NCI-H748 (cell line): Measurements from ENCODE around the gene LBX1.
"Not testable (repeated sequence)": the region's sequence is repeated elsewhere in the genome, so short reads cannot be mapped to it uniquely, and the experiment has no call there.

Experiments
- DNase-seq: peaks from one replicate; lab custom pipeline; 2025; ENCODE audit not compliant: unreplicated experiment; lab: John Stamatoyannopoulos, UW

The LBX1 gene

DNA sequence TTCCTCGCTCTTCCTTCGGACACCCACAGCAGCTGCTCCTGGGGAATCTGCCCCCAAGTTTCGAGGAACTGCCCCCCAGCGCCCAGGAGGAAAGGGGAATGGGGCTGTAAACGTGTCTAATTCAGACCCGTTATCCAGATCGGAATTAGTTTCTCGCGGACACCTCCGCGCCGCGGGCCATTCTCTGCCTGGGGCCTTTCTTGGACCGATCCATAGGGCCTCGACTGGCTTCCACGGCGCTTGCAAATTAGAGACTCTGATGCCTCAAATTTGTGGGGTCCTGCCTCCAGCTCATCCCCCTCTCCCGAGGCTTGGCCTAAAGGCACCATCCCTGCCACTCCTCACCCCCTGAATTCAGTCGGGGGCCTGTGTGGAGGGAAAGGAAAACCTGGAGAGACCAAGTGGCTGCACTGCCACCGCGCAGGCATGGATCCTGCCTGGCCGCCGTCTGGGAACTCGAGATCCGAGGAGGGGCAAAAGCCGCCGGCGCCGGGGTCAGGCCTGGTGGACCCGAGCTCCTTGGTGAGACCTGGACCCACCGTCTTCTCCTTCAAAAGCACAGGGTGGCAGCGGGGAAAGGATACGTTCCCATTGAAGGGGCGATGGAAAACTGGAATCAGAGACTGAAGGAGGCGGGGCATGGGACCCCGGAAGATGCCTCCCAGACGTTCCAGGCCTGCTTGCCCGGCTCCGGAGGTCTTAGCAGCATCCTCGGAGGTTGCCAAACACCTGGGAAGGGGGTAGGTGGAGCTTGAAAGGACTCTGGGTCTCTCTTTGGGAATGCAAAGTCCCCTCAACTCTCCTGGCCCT lies 13.7 kb downstream of the LBX1 start:
- peak; percentile 41 for DNase-seq

DNA sequence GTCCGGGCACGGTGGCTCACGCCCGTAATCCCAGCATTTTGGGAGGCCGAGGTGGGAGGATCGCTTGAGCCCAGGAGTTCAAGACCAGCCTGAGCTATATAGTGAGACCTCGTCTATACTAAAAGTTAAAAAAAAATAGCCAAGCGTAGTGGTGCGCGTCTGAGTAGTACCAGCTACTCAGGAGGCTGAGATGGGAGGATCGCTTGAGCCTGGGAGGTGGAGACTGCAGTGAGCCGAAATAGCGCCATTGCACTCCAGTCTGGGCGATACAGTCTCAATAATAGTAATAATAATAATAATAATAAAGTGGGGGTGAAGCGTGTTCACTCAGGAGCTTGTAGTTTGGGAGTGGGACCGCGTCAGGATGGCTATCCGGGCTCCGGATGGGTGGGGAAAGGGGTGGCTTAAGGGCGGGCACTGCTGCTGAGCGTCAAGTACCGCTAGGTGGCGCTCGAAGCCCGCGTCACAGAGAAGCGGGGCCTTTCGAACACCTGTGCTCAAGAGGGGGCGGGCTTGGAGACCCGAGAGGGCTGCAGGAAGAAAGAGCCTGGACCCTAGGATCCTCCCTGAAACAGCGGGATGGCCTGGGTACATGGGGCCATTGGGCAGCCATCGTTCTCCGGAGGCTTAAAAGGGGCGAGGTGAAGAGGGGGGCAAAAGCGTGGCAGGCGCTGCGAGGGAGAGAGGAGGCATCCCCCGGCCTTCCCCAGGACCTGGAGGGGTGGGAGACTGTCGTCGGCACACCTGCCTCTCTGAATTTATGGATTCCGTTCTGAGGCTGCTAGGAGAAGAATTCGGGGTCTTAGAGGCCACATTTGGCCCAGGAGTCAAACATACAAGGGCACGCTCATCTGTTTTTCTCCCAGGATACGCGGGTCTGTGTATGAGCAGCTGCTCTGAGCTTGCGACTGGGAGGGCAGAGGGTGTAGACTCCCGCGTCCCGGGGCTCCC lies 14.5 kb downstream of the LBX1 start:
- peak; percentile 81 for DNase-seq

DNA sequence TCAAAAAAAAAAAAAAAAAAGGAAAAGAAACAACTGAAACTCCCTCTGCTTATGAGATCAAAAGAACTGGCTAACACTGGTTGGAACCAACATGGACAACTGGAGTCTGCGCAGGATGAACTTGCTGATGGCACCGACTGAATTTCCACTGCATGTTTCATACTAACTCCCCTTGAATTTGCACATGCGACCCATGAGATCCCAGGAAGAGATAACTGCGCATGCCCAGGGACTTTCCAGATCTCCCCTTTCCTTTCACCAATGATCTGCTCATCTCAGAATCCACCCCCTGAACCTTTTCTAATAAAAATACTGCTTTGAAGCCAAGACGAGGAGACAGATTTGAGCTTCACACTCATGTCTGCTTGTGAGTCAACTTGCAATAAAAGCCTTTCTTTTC lies 20.7 kb downstream of the LBX1 start:
- no peak for DNase-seq

DNA sequence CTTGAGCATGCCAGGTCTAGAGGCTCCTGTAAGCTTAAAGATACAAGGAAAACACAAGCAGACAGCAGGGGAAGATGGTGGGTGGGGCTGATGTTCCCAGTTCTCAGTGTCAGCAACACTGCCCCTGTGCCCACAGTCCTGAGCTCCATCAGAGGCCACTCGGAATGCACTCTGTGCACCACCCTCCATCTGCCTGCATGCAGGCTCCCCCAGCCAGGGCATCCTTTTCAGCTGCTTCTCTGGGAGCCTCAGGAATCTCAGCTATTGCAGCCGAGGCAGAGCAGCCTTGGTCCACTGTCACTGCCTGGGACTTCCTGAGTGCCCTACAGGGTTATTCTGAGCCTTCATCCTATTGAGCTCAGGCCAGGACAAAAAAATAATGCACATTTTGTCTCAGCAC lies 22.2 kb downstream of the LBX1 start:
- DNase-seq, result no peak

DNA sequence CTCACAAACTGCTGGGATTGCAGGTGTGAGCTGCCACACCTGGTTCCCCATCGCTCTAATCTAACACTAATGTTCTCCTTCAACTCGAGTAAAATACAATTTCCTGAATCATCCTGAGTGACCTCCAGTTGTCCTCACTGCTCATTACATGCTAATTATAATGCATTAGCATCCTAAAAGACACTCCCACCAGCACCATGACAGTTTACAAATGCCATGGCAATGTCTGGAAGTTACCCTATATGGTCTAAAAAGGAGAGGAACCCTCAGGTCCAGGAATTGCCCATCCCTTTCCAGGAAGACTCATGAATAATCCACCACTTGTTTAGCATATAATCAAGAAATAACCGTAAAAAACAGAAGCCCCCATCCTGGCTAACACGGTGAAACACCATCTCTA lies 26.6 kb downstream of the LBX1 start:
- DNase-seq, result not testable (repeated sequence)

DNA sequence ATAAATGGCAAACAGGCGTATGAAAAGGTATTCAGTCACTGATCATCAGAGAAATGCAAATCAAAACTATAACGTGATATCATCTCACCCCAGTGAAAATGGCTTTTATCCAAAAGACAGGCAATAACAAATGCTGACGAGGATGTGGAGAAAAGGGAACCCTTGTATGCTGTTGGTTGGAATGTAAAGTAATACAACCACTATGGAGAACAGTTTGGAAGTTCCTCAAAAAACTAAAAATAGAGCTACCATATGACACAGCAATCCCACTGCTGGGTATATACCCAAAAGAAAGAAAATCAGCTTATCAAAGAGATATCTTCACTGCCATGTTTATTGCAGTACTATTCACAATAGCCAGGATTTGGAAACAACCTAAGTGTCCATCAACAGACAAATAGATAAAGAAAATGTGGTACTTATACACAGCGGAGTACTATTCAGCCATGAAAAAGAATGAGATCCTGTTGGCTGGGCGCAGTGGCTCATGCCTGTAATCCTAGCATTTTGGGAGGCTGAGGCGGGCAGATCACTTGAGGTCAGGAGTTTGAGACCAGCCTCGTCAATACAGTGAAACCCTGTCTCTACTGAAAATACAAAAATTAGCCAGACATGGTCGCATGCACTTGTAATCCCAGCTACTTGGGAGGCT lies 30.8 kb downstream of the LBX1 start:
- not testable (repeated sequence) for DNase-seq

DNA sequence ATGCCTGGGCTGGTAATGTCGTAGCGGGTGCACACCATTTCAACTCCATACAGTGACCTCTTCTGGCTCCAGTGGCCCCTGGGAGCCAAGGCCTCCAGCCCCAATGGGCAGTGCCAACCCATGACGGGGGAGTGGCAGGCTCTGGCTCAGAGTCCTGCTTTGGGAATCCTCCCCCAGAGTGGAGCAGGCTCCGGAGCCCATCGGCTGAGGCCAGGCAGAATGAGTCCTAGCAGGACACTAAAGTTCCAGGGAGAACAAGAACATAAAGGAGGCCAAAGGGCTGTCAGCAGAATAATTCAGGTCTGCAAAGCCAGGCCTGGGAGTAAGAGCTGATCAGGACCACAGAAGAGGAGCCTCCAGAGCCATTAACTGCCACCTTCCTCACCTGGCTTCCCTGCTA lies 33.3 kb downstream of the LBX1 start:
- no peak for DNase-seq

DNA sequence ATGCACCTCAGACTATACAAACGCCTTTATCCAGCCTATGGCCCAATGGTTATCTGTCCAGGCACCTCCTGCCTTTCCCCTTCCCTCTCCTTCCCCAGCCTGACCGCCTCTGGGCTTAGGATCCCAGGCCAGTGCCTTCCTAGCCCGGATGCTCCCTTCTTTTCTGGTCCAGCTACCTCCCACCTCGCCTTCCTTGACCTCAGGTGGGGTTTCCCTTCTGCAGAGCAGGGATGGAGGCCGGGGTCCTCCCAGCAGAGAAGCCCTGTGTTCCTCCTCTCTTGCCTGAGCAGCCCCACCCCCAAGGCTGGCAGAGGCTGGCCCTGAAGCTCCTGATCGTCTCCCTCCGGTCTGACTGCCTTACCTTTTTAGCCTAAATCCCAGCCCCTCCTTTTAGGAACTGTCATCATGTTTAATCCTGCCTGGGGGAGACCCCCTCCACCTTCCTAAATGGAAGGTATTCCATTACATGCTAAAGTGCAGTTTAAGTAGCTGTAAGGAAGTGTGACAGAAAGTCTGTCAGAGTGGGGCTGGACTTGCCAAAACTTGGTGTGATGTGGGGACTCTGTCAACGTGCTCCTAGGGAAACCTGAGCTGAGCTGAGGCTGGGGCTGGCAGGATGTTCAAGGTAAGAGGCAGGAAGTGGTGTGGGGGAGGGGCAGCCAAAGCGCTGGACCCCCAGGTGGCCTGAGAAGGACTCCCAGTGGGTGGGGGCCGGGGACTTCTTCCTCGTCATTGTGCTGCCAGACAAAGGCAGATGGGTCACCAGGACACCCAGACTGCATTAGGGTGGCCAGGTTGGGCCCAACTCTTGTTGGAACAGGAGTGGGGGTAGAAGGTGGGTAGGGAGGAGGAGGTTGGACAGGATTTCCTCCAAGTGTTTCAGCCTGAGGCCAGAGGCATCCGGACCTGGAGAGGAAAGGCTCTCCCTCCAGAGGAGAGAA lies 39.5 kb downstream of the LBX1 start:
- peak; percentile 24 for DNase-seq

DNA sequence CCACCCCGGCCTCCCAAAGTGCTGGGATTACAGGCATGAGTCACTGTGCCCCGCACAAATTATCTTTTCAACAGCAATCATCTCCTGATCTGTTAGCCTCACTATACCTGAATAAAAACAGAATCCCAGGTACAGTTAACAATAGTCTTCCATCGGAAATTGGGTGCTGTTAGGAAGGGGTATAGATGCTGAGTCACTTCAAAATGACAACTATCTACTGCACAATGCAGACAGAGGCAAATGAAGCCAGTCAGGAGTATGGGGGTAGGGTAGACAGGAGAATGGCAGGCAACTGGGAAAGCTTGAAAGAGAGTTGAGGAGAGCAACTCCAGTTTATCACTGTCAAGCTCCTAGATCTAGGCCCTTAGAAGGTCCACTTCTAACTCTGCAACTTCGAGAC lies 40.3 kb downstream of the LBX1 start:
- DNase-seq, result no peak

DNA sequence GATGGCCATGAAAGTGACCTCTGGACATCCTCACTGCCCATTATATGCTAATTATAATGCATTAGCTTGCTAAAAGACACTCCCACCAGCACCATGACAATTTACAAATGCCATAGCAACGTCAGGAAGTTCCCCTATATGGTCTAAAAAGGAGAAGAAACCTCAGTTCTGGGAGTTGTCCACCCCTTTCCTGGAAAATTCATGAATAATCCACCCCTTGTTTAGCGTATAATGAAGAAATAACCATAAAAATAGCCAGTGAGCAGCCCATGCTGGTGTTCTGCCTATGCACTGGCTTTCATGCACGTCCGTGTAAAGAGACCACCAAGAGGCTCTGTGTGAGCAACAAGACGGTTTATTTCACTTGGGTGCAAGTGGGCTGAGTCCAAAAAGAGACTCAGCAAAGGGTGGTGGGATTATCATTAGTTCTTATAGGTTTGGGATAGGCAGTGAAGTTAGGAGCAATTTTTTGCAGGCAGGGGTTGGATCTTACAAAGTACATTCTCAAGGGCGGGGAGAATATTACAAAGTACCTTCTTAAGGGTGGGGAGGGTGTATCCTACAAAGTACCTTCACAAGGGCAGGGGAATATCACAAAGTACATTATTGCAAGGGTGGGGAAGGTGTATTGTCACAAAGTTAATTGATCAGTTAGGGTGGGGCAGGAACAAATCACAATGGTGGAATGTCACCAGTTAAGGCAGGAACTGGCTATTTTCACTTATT lies 45.6 kb downstream of the LBX1 start:
- DNase-seq, result no peak

DNA sequence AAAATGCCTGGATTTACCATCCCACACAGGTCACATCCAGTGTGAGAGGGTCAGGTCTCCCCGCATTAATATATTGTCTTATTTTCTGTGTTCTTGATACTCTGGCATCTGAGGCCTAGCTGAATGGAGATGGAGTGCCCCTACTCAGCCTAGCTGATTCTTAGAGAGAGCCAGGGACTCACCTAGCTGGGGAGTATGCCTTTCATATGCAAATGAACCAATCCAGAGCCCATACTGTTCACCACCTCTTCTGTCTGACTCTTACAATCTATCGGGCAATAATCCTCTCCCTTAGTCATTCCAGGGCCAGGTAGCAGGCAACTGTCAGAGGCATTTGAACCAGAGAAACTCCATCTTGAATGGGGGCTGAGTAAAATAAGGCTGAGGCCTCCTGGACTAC lies 46.3 kb downstream of the LBX1 start:
- DNase-seq, result no peak
